ENCODE data around the gene PLIN5.
A peak's percentile ranks its signal among the peaks of the same experiment; 100 is the strongest.

The PLIN5 gene

DNA sequence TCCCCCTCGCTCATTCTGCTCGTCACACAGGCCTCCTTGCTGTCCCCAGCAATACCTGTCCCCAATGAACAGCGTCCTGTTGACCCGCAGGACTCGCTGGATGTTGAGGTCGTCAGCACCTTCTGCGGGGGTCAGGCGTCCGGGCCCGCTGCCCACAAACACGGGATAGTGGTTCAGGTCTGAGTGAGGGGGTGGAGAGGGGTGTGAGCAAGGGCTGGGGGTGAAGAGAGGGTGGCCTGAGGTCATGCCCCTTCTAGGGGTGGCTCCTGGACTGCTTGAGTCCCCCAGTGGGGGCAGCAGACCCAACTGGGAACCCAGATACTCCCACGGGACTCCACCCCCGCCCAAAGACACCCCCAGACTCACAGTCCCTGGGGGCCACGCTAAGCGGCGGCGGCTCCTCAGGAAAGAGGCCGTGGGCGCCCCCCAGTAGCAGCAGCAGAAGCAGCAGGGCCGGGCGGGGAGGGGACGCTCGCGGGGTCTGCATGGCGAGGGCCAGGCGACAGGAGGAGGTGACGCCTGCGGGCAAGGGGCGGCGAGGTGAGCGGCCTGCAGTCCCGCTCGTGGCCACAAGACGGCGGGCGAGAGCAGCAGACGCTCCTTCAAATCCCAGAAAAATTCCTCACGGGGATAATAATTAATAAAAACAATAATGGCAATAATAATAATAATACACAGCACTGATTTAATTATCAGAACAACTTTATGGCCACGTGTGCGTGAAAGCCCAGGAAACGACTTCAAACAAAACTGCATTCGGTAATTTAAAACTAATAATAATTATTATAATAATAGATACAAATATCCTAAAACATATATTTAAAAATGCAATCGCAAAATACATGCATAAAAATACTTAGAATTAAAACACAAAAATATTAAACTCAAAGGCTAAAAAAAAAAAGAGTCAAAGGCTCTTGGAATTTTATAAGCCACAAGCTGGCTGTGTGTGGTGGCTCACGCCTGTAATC is 23.2 kb upstream of the PLIN5 start:
- CTCF ChIA-PET = interaction anchor here (0.8 to 2.2 kb wide), 14 partner anchors 9 to 78 kb away, joined by 3 to 11 read pairs (median 4); partner anchors contain the start of gene PLIN5
- TF ChIP-seq, protein P1, sequence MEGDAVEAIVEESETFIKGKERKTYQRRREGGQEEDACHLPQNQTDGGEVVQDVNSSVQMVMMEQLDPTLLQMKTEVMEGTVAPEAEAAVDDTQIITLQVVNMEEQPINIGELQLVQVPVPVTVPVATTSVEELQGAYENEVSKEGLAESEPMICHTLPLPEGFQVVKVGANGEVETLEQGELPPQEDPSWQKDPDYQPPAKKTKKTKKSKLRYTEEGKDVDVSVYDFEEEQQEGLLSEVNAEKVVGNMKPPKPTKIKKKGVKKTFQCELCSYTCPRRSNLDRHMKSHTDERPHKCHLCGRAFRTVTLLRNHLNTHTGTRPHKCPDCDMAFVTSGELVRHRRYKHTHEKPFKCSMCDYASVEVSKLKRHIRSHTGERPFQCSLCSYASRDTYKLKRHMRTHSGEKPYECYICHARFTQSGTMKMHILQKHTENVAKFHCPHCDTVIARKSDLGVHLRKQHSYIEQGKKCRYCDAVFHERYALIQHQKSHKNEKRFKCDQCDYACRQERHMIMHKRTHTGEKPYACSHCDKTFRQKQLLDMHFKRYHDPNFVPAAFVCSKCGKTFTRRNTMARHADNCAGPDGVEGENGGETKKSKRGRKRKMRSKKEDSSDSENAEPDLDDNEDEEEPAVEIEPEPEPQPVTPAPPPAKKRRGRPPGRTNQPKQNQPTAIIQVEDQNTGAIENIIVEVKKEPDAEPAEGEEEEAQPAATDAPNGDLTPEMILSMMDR (IDR thresholded peaks at IDR 0.05; ENCODE audit: control extremely low read depth, extremely low read depth, low read depth, missing control alignments) = peak; percentile 95
- POLR2A ChIA-PET = no interaction called here
- DNase-seq (ENCODE audit: extremely low spot score) = peak; percentile 72

DNA sequence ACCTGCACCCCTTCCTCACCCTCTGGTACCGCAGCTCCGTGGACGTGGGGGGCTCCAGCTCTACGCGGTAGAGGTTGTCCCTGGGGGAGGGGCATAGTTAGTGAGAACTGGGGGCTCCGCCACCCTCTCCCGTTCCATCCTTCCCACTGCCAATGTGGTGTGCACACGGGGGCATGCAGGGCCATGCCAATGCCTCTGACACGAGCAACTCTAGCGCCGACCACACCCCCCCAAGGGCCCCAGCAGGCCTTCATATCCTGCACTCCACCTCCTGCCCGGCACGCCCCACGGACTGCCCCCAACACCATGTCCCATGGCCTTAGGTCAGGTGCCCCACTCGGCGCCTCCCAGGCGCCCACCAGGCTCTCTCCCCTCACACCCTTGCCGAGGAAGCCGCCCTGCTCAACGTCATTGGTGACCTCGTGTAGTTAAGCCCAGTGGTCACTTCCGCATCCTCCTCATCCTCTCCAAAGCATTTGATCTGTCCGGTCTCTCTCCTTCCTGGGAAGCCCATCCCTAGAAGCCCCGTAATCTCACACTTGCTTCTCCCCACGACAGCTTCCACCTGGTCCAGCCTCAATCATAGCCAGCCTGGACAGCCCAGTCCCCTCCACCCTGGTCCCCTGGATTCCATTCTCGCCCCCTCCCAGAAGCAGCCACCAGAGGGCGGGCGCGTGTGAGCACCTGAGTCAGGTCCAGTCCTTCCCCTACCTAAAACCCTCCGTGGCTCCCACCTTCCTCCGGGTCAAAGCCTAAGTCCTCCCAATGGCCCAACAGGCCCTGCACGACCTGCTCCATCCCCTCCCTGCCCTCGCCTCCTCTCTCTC is 22.3 kb upstream of the PLIN5 start:
- POLR2A ChIA-PET = no interaction called here
- CTCF ChIA-PET = interaction anchor here (1.1 to 2.3 kb wide), 6 partner anchors 10 to 79 kb away, joined by 3 to 11 read pairs (median 6); no protein-coding TSS in a partner anchor
- no peak for DNase-seq (ENCODE audit: extremely low spot score)
- TF ChIP-seq, protein P1 (IDR thresholded peaks at IDR 0.05; ENCODE audit: control extremely low read depth, extremely low read depth, low read depth, missing control alignments) = peak; percentile 45

DNA sequence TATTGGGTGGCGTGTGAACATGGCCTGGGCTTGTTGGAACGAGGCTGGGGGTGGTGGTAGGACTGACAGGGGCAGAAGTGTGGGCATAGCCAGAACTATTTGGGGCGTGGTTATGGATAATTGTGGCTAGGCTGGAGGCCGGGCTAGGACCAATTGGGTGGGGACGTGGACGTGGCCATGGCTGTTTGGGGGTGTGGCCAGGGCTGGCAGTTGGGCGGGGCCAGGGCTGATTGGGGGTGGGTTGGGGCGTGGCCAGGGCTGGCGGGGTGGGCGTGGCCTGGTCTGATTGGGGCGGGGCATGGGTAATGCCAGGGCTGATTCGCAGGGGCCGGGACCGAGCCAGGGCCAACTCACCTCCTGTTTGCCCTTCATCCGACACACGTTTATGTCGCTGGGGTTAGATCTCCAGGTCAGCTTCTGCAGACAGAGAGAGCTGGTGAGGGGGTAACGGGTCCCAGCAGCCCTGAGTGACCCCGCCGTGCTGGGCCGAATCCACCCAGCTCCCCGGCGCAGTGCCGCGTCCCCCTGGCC is 21.6 kb upstream of the PLIN5 start:
- DNase-seq (ENCODE audit: extremely low spot score) = no peak
- POLR2A ChIA-PET = no interaction called here
- CTCF ChIA-PET = interaction anchor here (1.0 to 2.3 kb wide), 7 partner anchors 10 to 79 kb away, joined by 3 to 11 read pairs (median 5); no protein-coding TSS in a partner anchor

DNA sequence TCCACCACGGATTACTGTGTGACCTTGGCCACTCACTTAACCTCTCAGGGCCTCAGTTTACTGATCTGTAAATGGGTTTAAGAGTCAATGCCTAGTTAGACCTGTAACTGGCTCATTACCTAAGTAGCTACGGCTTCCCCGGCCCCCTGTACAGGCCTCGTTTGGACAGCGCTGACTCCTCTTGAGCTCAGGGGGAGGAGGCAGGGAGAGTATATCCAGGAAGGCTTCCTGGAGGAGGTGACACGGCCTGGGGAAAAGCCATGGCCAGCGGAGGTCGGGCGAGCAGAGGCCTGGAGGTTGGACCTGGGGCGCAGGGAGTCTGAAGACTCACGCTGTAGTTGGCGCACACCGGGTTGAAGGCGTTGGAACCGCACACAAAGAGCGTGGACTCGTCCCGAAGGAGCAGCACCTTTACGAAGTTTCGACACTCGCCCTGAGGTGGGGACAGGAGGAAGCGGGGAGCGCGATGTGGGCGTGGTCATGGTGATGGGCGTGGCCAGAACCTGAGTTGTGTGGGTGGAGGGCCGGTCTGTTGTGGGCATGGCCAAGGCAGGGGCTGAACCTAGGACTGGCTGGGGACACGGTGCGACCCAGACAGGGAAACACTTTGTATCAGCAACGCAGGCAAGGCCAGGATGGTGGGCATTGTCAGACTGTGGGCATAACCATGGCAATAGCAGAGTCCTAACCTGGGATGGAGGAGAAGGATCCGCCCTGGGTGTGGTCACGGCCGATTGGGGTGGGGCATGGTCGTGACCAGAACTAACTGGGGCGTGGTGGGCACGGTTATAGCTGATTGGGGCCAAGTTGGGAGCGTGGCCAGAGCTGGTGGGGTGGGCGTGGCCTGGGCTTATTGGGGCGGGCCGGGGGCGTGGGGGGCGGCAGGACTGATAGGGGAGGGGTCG is 20.9 kb upstream of the PLIN5 start:
- TF ChIP-seq, protein P1 (IDR thresholded peaks at IDR 0.05; ENCODE audit: control extremely low read depth, extremely low read depth, low read depth, missing control alignments) = no peak
- ChIA-PET CTCF (interaction anchor here (0.7 to 2.3 kb wide), 8 partner anchors 11 to 77 kb away, joined by 3 to 11 read pairs (median 4); no protein-coding TSS in a partner anchor), POLR2A (no interaction called here)
- no peak for DNase-seq (ENCODE audit: extremely low spot score)

More for the DNA sequence above, 21.6 kb upstream of the PLIN5 start:
- TF ChIP-seq, protein P1 (IDR thresholded peaks at IDR 0.05; ENCODE audit: control extremely low read depth, extremely low read depth, low read depth, missing control alignments) = no peak

DNA sequence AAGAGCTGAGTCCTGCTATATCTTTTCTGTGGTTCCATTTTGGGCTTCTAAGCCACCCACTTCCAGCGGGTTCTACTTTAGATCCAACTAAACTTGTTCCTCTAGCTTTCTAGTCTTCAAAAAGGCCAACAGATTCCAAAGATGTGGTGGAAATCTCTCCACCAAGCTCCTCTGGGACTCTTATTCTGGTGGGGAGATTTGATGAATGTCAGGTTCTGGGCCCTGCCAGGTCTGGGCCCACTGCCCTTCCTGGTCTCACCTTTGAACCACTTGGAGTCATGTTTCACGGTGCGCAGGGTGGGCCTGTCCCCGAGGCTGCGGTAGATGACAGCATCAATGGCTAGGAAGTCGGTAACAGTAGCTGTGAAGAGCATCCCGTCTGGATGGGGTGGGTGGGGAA is 19.7 kb upstream of the PLIN5 start:
- DNase-seq (ENCODE audit: extremely low spot score) = no peak
- CTCF ChIA-PET = no interaction called here
- TF ChIP-seq, protein P1 (IDR thresholded peaks at IDR 0.05; ENCODE audit: control extremely low read depth, extremely low read depth, low read depth, missing control alignments) = no peak
- POLR2A ChIA-PET = no interaction called here

Data from GM10248 (cell line).